ENCODE results near the gene C1RL. TPM values are rescaled to one million over a fixed set of nuclear protein-coding genes. Genes with fewer than 3 reads are reported as not detected.

C1RL gene
- total RNA-seq, 1 experiment from 2014 or later = 25.9 TPM

DNA sequence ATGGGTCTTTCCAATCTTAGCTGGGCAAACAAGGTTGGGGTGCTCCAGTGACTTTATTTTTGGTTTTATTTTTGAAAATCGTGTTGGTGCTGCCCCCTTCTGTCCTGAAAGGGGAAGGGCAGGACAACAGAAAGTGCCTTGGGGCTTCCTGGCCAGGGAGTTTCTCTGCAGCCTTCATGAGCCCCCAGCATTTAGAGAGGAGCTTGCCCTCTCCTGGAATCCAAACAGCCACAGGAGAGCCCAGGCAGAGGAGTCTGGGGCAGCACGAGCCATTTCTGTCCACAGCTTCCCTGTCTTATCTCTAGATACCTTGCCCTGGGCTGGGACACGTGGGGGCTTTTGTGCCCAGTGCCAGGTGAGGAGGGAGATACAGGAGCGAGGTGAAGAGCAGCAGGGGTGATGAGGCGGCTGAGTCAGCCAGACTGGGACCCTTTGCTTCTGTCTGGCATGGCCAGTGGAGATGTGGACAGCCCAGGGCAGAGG, 4.4 kb upstream of the C1RL start:
- Histone ChIP-seq H3K79me2 (ENCODE audit: insufficient read depth, low read length) (peaks cover 2% of the 10 kb centered on the region; the same call in 1 of the 2 replicates), H3K9me2 (ENCODE audit: insufficient read depth) (no peaks in the 10 kb centered on the region), H3K4me3 (replicated peaks in 1 of 2; ENCODE audit: low read depth in 1 of 2, low read length in 2 of 2) (no peak overlapping the region), H3K4me1 (ENCODE audit: control insufficient read depth in 1 of 2, insufficient read depth in 2 of 2, low read length in 2 of 2) (peaks cover 4 to 9% of the 10 kb centered on the region in 2 experiments; a peak in 2 of 4 replicates), H3K9ac (ENCODE audit: low read length) (no peak overlapping the region), H3K36me3 (ENCODE audit: control insufficient read depth in 1 of 2, insufficient read depth in 2 of 2, low read length in 2 of 2) (peaks cover 0 to 4% of the 10 kb centered on the region in 2 experiments; a peak in 1 of 4 replicates), H3K4me2 (ENCODE audit: low read length) (no peak overlapping the region), H3K9me3 (ENCODE audit: control insufficient read depth in 1 of 2, insufficient read depth in 1 of 2, low read depth in 1 of 2, low read length in 2 of 2) (no peaks in the 10 kb centered on the region), H4K20me1 (ENCODE audit: insufficient read depth) (no peaks in the 10 kb centered on the region), H3K27me3 (ENCODE audit: insufficient read depth, low read length) (no peaks in the 10 kb centered on the region), H3K27ac (ENCODE audit: low read depth, low read length) (no peak overlapping the region), H2AFZ (ENCODE audit: low read depth, low read length, poor library complexity, severe bottlenecking) (no peak overlapping the region)
- TF ChIP-seq RAD21 (IDR thresholded peaks at IDR 0.05; ENCODE audit: low read depth) (peak; percentile 73), CBX3 (IDR thresholded peaks at IDR 0.05; ENCODE audit: low read depth) (no peak)
- TF ChIP-seq, protein P1, sequence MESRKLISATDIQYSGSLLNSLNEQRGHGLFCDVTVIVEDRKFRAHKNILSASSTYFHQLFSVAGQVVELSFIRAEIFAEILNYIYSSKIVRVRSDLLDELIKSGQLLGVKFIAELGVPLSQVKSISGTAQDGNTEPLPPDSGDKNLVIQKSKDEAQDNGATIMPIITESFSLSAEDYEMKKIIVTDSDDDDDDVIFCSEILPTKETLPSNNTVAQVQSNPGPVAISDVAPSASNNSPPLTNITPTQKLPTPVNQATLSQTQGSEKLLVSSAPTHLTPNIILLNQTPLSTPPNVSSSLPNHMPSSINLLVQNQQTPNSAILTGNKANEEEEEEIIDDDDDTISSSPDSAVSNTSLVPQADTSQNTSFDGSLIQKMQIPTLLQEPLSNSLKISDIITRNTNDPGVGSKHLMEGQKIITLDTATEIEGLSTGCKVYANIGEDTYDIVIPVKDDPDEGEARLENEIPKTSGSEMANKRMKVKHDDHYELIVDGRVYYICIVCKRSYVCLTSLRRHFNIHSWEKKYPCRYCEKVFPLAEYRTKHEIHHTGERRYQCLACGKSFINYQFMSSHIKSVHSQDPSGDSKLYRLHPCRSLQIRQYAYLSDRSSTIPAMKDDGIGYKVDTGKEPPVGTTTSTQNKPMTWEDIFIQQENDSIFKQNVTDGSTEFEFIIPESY (IDR thresholded peaks at IDR 0.05; ENCODE audit: extremely low read depth, insufficient replicate concordance, low read length) = no peak
- TF ChIP-seq, protein P2, sequence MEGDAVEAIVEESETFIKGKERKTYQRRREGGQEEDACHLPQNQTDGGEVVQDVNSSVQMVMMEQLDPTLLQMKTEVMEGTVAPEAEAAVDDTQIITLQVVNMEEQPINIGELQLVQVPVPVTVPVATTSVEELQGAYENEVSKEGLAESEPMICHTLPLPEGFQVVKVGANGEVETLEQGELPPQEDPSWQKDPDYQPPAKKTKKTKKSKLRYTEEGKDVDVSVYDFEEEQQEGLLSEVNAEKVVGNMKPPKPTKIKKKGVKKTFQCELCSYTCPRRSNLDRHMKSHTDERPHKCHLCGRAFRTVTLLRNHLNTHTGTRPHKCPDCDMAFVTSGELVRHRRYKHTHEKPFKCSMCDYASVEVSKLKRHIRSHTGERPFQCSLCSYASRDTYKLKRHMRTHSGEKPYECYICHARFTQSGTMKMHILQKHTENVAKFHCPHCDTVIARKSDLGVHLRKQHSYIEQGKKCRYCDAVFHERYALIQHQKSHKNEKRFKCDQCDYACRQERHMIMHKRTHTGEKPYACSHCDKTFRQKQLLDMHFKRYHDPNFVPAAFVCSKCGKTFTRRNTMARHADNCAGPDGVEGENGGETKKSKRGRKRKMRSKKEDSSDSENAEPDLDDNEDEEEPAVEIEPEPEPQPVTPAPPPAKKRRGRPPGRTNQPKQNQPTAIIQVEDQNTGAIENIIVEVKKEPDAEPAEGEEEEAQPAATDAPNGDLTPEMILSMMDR (IDR thresholded peaks at IDR 0.05 in 2 of 3, conservative IDR thresholded peaks at IDR 0.05 in 1 of 3; ENCODE audit: borderline replicate concordance in 1 of 3, insufficient read depth in 1 of 3, low read depth in 2 of 3, low read length in 2 of 3) = peak; percentile 74 to 88 (median 82)
- ATAC-seq (peak; percentile 12; the same call in 1 of the 2 replicates), DNase-seq (ENCODE audit: low read depth, low spot score) (no peak)
- CTCF ChIA-PET = interaction anchor here (0.9 to 2.0 kb wide), 6 partner anchors 108 to 244 kb away, joined by 3 to 12 read pairs (median 6); partner anchors contain the start of genes C12orf57 and RNU7-1
- POLR2A ChIA-PET = interaction anchor here (0.7 to 3.6 kb wide), 2 partner anchors 152 to 169 kb away, joined by 3 to 29 read pairs; partner anchors contain the start of genes C12orf57 and RNU7-1
- intact Hi-C loops (cut with micrococcal nuclease) = no loop called here
- no TSS peak for BruUV-seq (replicated peaks)
- RAD21 ChIA-PET (ENCODE audit: low non-redundant PET in 1 of 2, low total read pairs in 2 of 2, uncharacterized antibody in 2 of 2, unreplicated experiment in 2 of 2) = interaction anchor here in 1 of 2 experiments (0.7 kb wide), 1 partner anchor 169 kb away, joined by 4 read pairs; no protein-coding TSS in a partner anchor
